HL-60 (cell line): ENCODE measurements around the gene BAZ1B.

ENCODE experiments used
- CTCF ChIP-seq: IDR thresholded peaks from one replicate; pipeline ENCODE4 v1.5.1; 2011; ENCODE audit warnings: low read length, control low read depth, inconsistent platforms; ENCODE audit not compliant: insufficient read depth
- GABPA ChIP-seq: IDR thresholded peaks from 2 replicates; pipeline ENCODE4 v1.6.1; 2012; ENCODE audit warnings: low read depth
- POLR2AphosphoS5 ChIP-seq: IDR thresholded peaks from 2 replicates; pipeline ENCODE4 v1.6.1; 2012; ENCODE audit warnings: low read depth
- SPI1 ChIP-seq: IDR thresholded peaks from 2 replicates; pipeline ENCODE4 v1.6.1; 2012; ENCODE audit warnings: low read depth, mild to moderate bottlenecking, borderline replicate concordance
- TF ChIP-seq, protein P1 (sequence below): IDR thresholded peaks from 2 replicates; pipeline ENCODE4 v1.6.1; 2012; ENCODE audit warnings: low read depth; ENCODE audit not compliant: insufficient replicate concordance

GRCh38 chr7:73442222-73442902, 79.7 kb downstream of the BAZ1B start:
- TF ChIP-seq CTCF (no peak), GABPA (no peak), POLR2AphosphoS5 (no peak), SPI1 (no peak)
- TF ChIP-seq, protein P1, sequence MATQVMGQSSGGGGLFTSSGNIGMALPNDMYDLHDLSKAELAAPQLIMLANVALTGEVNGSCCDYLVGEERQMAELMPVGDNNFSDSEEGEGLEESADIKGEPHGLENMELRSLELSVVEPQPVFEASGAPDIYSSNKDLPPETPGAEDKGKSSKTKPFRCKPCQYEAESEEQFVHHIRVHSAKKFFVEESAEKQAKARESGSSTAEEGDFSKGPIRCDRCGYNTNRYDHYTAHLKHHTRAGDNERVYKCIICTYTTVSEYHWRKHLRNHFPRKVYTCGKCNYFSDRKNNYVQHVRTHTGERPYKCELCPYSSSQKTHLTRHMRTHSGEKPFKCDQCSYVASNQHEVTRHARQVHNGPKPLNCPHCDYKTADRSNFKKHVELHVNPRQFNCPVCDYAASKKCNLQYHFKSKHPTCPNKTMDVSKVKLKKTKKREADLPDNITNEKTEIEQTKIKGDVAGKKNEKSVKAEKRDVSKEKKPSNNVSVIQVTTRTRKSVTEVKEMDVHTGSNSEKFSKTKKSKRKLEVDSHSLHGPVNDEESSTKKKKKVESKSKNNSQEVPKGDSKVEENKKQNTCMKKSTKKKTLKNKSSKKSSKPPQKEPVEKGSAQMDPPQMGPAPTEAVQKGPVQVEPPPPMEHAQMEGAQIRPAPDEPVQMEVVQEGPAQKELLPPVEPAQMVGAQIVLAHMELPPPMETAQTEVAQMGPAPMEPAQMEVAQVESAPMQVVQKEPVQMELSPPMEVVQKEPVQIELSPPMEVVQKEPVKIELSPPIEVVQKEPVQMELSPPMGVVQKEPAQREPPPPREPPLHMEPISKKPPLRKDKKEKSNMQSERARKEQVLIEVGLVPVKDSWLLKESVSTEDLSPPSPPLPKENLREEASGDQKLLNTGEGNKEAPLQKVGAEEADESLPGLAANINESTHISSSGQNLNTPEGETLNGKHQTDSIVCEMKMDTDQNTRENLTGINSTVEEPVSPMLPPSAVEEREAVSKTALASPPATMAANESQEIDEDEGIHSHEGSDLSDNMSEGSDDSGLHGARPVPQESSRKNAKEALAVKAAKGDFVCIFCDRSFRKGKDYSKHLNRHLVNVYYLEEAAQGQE = no peak
